Ovary (tissue), 9 donors: ENCODE results near the gene LAPTM5. TPM values are rescaled to one million over a fixed set of nuclear protein-coding genes. Genes with fewer than 3 reads are reported as not detected.

Experiments used
- DNase-seq, 5 donors: peaks; one replicate each; pipeline ENCODE4 v3.0.0-alpha.2; 2019 to 2020
- H3K27ac ChIP-seq, 2 donors: fragments of 200-600 bp; one replicate each; pipeline versions ENCODE4 v1.5.1 to v1.8.0; 2019 to 2022
- H3K27me3 ChIP-seq: fragments of 200-600 bp; one replicate; pipeline ENCODE4 v1.8.0; 2022
- H3K36me3 ChIP-seq: fragments of 200-600 bp; sonication (generic); one replicate; pipeline ENCODE4 v1.5.1; 2019
- H3K4me1 ChIP-seq: one replicate; pipeline ENCODE4 v1.8.1; 2013; ENCODE audit warnings: mild to moderate bottlenecking, moderate library complexity; ENCODE audit not compliant: insufficient read depth
- H3K4me3 ChIP-seq: fragments of 200-600 bp; sonication (generic); one replicate; pipeline ENCODE4 v1.5.1; 2017
- H3K9me3 ChIP-seq, 2 donors: fragments of 200-600 bp in 1 of 2; sonication (generic) in 1 of 2; one replicate each; pipeline versions ENCODE4 v1.5.1 to v1.8.1; 2013 to 2019; ENCODE audit warnings: mild to moderate bottlenecking in 1 of 2, moderate library complexity in 1 of 2
- CTCF ChIP-seq, 3 donors: fragments of 450-650 bp in 2 of 3; fragments of 200-600 bp in 1 of 3; IDR thresholded peaks; one replicate each; pipeline versions ENCODE4 v1.5.1 to v1.8.0; 2016 to 2022; ENCODE audit warnings: antibody characterized with exemption in 3 of 3, mild to moderate bottlenecking in 1 of 3
- EP300 ChIP-seq: sonication (generic); formaldehyde crosslinking; IDR thresholded peaks from one replicate; pipeline ENCODE4 v1.6.1; 2017; ENCODE audit warnings: antibody characterized with exemption
- POLR2A ChIP-seq: fragments of 450-650 bp; IDR thresholded peaks from one replicate; pipeline ENCODE4 v1.6.1; 2017; ENCODE audit warnings: antibody characterized with exemption, mild to moderate bottlenecking, moderate library complexity
- WGBS, 3 donors: extraction: QIAGEN DNeasy Blood & Tissue Kit in 1 of 3; methylation state at CpG; one replicate each; pipeline versions ENCODE4 v1.1.5 to v1.1.7; 2013 to 2017; 5-methylcytosine and 5-hydroxymethylcytosine counted together
- intact Hi-C, 4 donors: fragments of 100-400 bp; cut with DNase I; formaldehyde crosslinking; loops; one replicate each; pipeline versions ENCODE4 v1.11.0 to v1.15.1; 2022 to 2023
- polyA plus RNA-seq, 2 donors: library from polyadenylated mRNA; stranded (reverse); fragments of 200-250 nt in 1 of 2; fragments of 350-450 nt in 1 of 2; fragmentation: Illumina TruSeq in 1 of 2; extraction: RNeasy Lipid Tissue Mini Kit (QIAGEN cat#74804) in 1 of 2; gene quantifications; one replicate each; pipeline ENCODE4 v1.2.3, GENCODE V29; 2013 to 2014
- total RNA-seq, 7 donors: library from RNA; depleted of rRNA in 2 of 7; stranded (reverse); fragments of >200 nt in 2 of 7; fragmentation: NEBNext Ultra II Directional in 3 of 7; extraction: Animal tissue kit (Norgen Biotek cat#: 25700) in 3 of 7; gene quantifications; one replicate each; pipeline versions ENCODE4 v1.1.0 to v1.2.4, GENCODE V29; 2016 to 2023
- donor health status: DM: no; HTN: no; CAD: no; lungs with moderate emphysema.
- donor health status: DM: no; HTN: no; CAD: no.
- donor health status: Bipolar disorder and iron deficiency.
- donor health status: DM: yes; HTN: yes; CAD: no.
- donor health status: DM: no; HTN: no; CAD: no.
- donor health status: DM: yes; HTN: yes; CAD: no.

The LAPTM5 gene
- total and polyA plus RNA-seq, 9 donors: 15.3 to 103 (median 20.3) TPM

GRCh38 chr1:30715216-30715615, 42.4 kb downstream of the LAPTM5 start:
- WGBS, 3 donors: 82 to 90% (median 85%) methylated on average over 2 of the region's 2 CpGs
- H3K36me3 ChIP-seq: no peaks in the 10 kb centered on the region
- no peak overlapping the region for H3K27ac ChIP-seq
- H3K27me3 ChIP-seq: no peaks in the 10 kb centered on the region
- intact Hi-C loops: no loop called here
- DNase-seq: no peak
- no peaks in the 10 kb centered on the region for H3K9me3 ChIP-seq
- TF ChIP-seq CTCF (IDR thresholded peaks at IDR 0.05) (no peak), POLR2A (no peak), EP300 (no peak)
- peaks cover 1% of the 10 kb centered on the region for H3K4me1 ChIP-seq
- H3K4me3 ChIP-seq: no peak overlapping the region

GRCh38 chr1:30714536-30715090, 43.0 kb downstream of the LAPTM5 start:
- H3K27me3 ChIP-seq: no peaks in the 10 kb centered on the region
- no peaks in the 10 kb centered on the region for H3K36me3 ChIP-seq
- DNase-seq: no peak
- H3K9me3 ChIP-seq: no peaks in the 10 kb centered on the region
- whole genome bisulfite sequencing, 3 donors: 92 to 94% (median 94%) methylated on average over 8 of the region's 8 CpGs
- TF ChIP-seq POLR2A (no peak), CTCF (IDR thresholded peaks at IDR 0.05) (no peak), EP300 (no peak)
- H3K4me1 ChIP-seq: peaks cover 1% of the 10 kb centered on the region
- intact Hi-C loops: no loop called here
- no peak overlapping the region for H3K4me3 ChIP-seq
- no peak overlapping the region for H3K27ac ChIP-seq

DNA sequence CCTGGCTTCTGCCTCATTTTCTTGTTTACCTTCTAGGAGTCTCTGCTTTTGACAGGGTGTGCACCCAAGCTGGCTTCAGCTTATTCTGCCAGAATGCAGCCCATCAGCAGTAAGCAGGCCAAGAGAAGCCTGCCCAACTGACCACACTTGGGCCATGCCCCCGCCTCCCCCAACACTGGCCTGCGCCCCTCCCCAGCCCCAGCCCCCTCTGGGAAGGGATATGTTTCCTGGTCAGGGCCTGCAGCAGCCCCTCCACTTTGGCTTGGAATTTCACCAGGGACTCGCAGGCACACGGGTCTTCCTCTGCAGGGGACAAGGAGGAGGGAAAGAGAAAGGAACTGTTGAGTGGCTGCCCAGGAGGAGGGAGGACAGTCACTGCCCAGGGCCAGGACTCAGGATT, 43.5 kb downstream of the LAPTM5 start:
- no peaks in the 10 kb centered on the region for H3K27me3 ChIP-seq
- no peak overlapping the region for H3K27ac ChIP-seq
- intact Hi-C loops: no loop called here
- no peaks in the 10 kb centered on the region for H3K4me1 ChIP-seq
- no peaks in the 10 kb centered on the region for H3K9me3 ChIP-seq
- TF ChIP-seq EP300 (no peak), POLR2A (no peak), CTCF (IDR thresholded peaks at IDR 0.05) (no peak)
- 56 to 68% (median 62%) methylated on average over 4 of the region's 4 CpGs for WGBS, 3 donors
- no peaks in the 10 kb centered on the region for H3K36me3 ChIP-seq
- H3K4me3 ChIP-seq: no peak overlapping the region
- no peak for DNase-seq

- intact Hi-C loops: no loop called here
- Histone ChIP-seq H3K9me3 (no peaks in the 10 kb centered on the region), H3K27me3 (no peaks in the 10 kb centered on the region), H3K4me3 (no peak overlapping the region), H3K4me1 (no peaks in the 10 kb centered on the region), H3K36me3 (no peaks in the 10 kb centered on the region), H3K27ac (no peak overlapping the region)
- no peak for TF ChIP-seq CTCF (IDR thresholded peaks at IDR 0.05)
- no peak for TF ChIP-seq POLR2A
- TF ChIP-seq EP300: no peak
- 29 to 36% (median 31%) methylated on average over 12 of the region's 12 CpGs for WGBS, 3 donors
- no peak for DNase-seq
These were observed 44.3 kb downstream of the LAPTM5 start for GRCh38 chr1:30713311-30713710.
